Activated CD4-positive, alpha-beta T cell treated with anti-CD3 and anti-CD28 coated beads, Interleukin-2, amount 50 U/mL, for 4 hours (primary cell): Measurements from ENCODE around the gene AHCYL1.

Experiments used
- DNase-seq, 2 experiments: peaks; one replicate each; pipeline ENCODE4 v3.0.0-alpha.2; 2020

Gene AHCYL1

GRCh38 chr1:110064576-110065337 lies 80.2 kb downstream of the AHCYL1 start:
- no peak for DNase-seq

GRCh38 chr1:110065841-110066240 lies 81.3 kb downstream of the AHCYL1 start:
- no peak for DNase-seq

GRCh38 chr1:110067479-110067892 lies 82.9 kb downstream of the AHCYL1 start:
- DNase-seq: no peak

- DNase-seq: no peak
Measured at GRCh38 chr1:110067893-110068645, 83.5 kb downstream of the AHCYL1 start.

- DNase-seq: no peak
Measured at GRCh38 chr1:110068646-110069403, 84.3 kb downstream of the AHCYL1 start.

GRCh38 chr1:110069404-110070281 lies 85.1 kb downstream of the AHCYL1 start:
- no peak for DNase-seq

GRCh38 chr1:110070282-110070669 lies 85.7 kb downstream of the AHCYL1 start:
- no peak for DNase-seq

- DNase-seq: no peak
Measured at GRCh38 chr1:110070671-110071242, 86.2 kb downstream of the AHCYL1 start, which contains the start of gene ALX3. TSS of gene ALX3 (minus strand) at chr1:110070672. CDS start at chr1:110070612, 60 bp downstream.
